ENCODE results near the gene MPO. TPM values are rescaled to one million over a fixed set of nuclear protein-coding genes. Genes with fewer than 3 reads are reported as not detected.

The MPO gene
- total and polyA plus RNA-seq, 4 donors = 0.18 to 0.63 (median 0.32) TPM

- Histone ChIP-seq H3K9me3 (ENCODE audit: control insufficient read depth, low read length) (no peaks in the 10 kb centered on the region), H3K27me3 (ENCODE audit: control insufficient read depth in 1 of 2, insufficient read depth in 2 of 2, low read length in 1 of 2) (no peaks in the 10 kb centered on the region), H3K36me3 (ENCODE audit: control insufficient read depth in 1 of 2, insufficient read depth in 2 of 2, low read length in 1 of 2) (no peaks in the 10 kb centered on the region), H3K27ac (ENCODE audit: low read depth in 1 of 2, low read length in 2 of 2) (no peak overlapping the region), H3K4me1 (ENCODE audit: control insufficient read depth in 1 of 2, insufficient read depth in 2 of 2, low read length in 2 of 2) (no peaks in the 10 kb centered on the region), H3K4me3 (ENCODE audit: low read length in 2 of 2) (no peak overlapping the region)
- DNase-seq = no peak
- no peak for ATAC-seq (ENCODE audit: low FRiP score)
- intact Hi-C loops (cut with DNase I) = no loop called here
- WGBS, 2 donors = 73 to 77% methylated on average over 12 of the region's 12 CpGs
Measured at GRCh38 chr17:58283674-58284612, 3.2 kb upstream of the MPO start.

- ATAC-seq (ENCODE audit: low FRiP score) (no peak), DNase-seq (no peak)
- intact Hi-C loops (cut with DNase I) = no loop called here
- Histone ChIP-seq H3K36me3 (ENCODE audit: control insufficient read depth in 1 of 2, insufficient read depth in 2 of 2, low read length in 1 of 2) (no peaks in the 10 kb centered on the region), H3K9me3 (ENCODE audit: control insufficient read depth, low read length) (no peaks in the 10 kb centered on the region), H3K4me3 (ENCODE audit: low read length in 2 of 2) (no peak overlapping the region), H3K27me3 (ENCODE audit: control insufficient read depth in 1 of 2, insufficient read depth in 2 of 2, low read length in 1 of 2) (no peaks in the 10 kb centered on the region), H3K27ac (ENCODE audit: low read depth in 1 of 2, low read length in 2 of 2) (no peak overlapping the region), H3K4me1 (ENCODE audit: control insufficient read depth in 1 of 2, insufficient read depth in 2 of 2, low read length in 2 of 2) (no peaks in the 10 kb centered on the region)
- WGBS, 2 donors = 82 to 83% methylated on average over 6 of the region's 6 CpGs
Measured at GRCh38 chr17:58282442-58282841, 1.7 kb upstream of the MPO start.

GRCh38 chr17:58281511-58282011 is 826 bp upstream of the MPO start:
- no peak for ATAC-seq (ENCODE audit: low FRiP score)
- intact Hi-C loops (cut with DNase I) = no loop called here

DNA sequence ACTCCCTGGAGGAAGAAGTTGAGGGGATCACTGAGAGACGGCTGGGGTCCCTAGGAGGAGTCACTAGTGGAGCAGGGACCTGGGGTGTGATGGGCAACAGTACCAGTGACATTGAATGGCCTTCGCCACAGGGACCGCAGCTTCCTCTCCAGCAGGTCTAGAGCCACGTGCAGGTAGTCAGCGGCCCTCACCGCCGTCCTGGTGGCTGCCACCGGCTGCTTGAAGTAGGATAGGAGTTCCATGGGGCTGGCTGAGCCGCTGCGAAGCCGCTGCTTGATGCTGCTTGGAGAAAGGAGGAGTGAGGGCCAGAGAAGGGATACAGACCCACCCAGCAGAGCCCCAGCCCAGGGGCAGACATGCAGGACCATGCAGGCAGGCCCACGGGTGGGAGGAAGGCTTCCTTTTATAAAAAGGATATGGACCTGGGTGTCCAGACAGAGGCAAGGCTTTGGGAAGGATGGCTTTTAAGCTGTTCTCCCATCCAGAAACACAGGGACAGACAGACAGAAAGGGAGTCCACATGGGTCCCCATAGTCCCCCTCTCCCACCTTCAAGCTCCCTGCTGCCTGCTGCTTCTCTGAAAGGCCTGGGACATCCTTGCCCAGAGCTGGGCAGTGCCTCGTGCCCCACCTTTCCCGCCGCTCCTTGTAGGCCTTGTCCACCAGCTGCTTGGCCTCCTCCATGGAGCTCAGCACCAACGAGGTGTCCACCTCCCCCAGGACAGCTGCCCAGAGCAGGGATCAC is 827 bp downstream of the MPO start:
- Histone ChIP-seq H3K36me3 (ENCODE audit: control insufficient read depth in 1 of 2, insufficient read depth in 2 of 2, low read length in 1 of 2) (no peaks in the 10 kb centered on the region), H3K4me1 (ENCODE audit: control insufficient read depth in 1 of 2, insufficient read depth in 2 of 2, low read length in 2 of 2) (no peaks in the 10 kb centered on the region), H3K27me3 (ENCODE audit: control insufficient read depth in 1 of 2, insufficient read depth in 2 of 2, low read length in 1 of 2) (no peaks in the 10 kb centered on the region), H3K27ac (ENCODE audit: low read depth in 1 of 2, low read length in 2 of 2) (no peak overlapping the region), H3K4me3 (ENCODE audit: low read length in 2 of 2) (no peak overlapping the region), H3K9me3 (ENCODE audit: control insufficient read depth, low read length) (no peaks in the 10 kb centered on the region)
- intact Hi-C loops (cut with DNase I) = no loop called here
- WGBS, 2 donors = 90 to 92% methylated on average over 16 of the region's 16 CpGs
- ATAC-seq (ENCODE audit: low FRiP score) = peak; percentile 3
- no peak for DNase-seq

More at GRCh38 chr17:58281511-58282011, 826 bp upstream of the MPO start:
- Histone ChIP-seq H3K4me3 (ENCODE audit: low read length in 2 of 2) (no peak overlapping the region), H3K27ac (ENCODE audit: low read depth in 1 of 2, low read length in 2 of 2) (no peak overlapping the region), H3K9me3 (ENCODE audit: control insufficient read depth, low read length) (no peaks in the 10 kb centered on the region), H3K27me3 (ENCODE audit: control insufficient read depth in 1 of 2, insufficient read depth in 2 of 2, low read length in 1 of 2) (no peaks in the 10 kb centered on the region), H3K36me3 (ENCODE audit: control insufficient read depth in 1 of 2, insufficient read depth in 2 of 2, low read length in 1 of 2) (no peaks in the 10 kb centered on the region), H3K4me1 (ENCODE audit: control insufficient read depth in 1 of 2, insufficient read depth in 2 of 2, low read length in 2 of 2) (no peaks in the 10 kb centered on the region)
- no peak for DNase-seq
- WGBS, 2 donors = 35 to 71% methylated on average over 1 to 2 of the region's 2 CpGs

DNA sequence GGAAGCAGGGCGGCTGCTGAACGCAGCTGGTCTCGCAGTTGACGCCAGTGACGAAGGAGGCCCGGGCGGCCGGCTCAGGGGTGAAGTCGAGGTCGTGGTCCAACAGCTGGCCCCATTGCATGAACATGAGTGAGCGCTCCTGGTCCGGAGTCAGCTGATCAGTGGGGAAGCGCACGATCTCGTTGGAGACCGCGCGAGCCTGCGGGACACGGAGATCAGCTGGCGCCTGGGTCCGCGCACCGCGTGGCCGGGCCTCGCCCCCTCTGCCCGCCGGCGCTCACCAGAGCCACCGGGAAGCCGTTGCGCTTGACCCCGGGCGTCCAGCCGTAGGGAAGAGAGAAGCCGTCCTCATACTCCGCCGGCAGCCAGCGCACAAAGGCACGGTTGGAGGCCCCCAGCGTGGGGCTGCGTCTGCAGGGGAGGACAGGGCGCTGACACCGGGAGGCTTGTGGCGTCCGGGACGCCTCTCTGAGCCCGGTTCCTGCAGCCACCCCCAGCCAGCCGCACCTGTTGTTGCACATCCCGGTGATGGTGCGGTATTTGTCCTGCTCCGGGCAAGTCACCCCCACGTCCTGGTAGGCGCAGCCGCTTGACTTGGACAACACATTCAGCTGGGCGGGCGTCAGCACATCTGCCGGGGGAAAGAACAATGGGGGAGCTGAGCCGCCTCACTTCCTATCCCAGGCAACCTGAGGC is 1.6 kb downstream of the MPO start:
- WGBS, 2 donors = 20% methylated on average over 42 to 60 of the region's 60 CpGs
- Histone ChIP-seq H3K36me3 (ENCODE audit: control insufficient read depth in 1 of 2, insufficient read depth in 2 of 2, low read length in 1 of 2) (no peaks in the 10 kb centered on the region), H3K27ac (ENCODE audit: low read depth in 1 of 2, low read length in 2 of 2) (no peak overlapping the region), H3K9me3 (ENCODE audit: control insufficient read depth, low read length) (no peaks in the 10 kb centered on the region), H3K4me3 (ENCODE audit: low read length in 2 of 2) (no peak overlapping the region), H3K4me1 (ENCODE audit: control insufficient read depth in 1 of 2, insufficient read depth in 2 of 2, low read length in 2 of 2) (no peaks in the 10 kb centered on the region), H3K27me3 (ENCODE audit: control insufficient read depth in 1 of 2, insufficient read depth in 2 of 2, low read length in 1 of 2) (no peaks in the 10 kb centered on the region)
- intact Hi-C loops (cut with DNase I) = no loop called here
- DNase-seq (peak; percentile 67 to 83), ATAC-seq (ENCODE audit: low FRiP score) (peak; percentile 55)

DNA sequence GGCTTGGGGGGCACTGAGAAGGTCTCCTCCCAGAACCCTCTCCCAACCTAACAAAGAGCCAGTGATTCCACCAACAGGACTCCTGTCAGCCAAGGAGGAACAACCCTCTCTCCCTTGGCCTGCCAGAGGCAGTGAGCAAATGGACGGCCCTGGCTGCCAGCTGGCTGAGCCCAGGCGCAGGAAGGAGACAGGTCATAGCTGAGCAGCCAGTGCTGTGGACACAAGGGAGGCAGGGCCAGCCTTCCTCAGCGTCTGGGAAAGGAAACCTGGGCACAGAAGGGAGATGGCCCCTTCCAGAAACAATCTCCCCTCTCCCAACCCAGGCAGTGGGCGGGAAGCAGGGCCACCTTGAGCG is 2.1 kb downstream of the MPO start:
- H3K4me3 ChIP-seq (ENCODE audit: low read length in 2 of 2) = no peak overlapping the region
- H3K9me3 ChIP-seq (ENCODE audit: control insufficient read depth, low read length) = no peaks in the 10 kb centered on the region
- H3K4me1 ChIP-seq (ENCODE audit: control insufficient read depth in 1 of 2, insufficient read depth in 2 of 2, low read length in 2 of 2) = no peaks in the 10 kb centered on the region
- H3K27ac ChIP-seq (ENCODE audit: low read depth in 1 of 2, low read length in 2 of 2) = no peak overlapping the region
- WGBS, 2 donors = 3 to 9% methylated on average over 5 of the region's 5 CpGs
- intact Hi-C loops (cut with DNase I) = no loop called here
- ATAC-seq (ENCODE audit: low FRiP score) (peak; percentile 74), DNase-seq (peak in 1 of 2 donors; percentile 79)
- no peaks in the 10 kb centered on the region for H3K36me3 ChIP-seq (ENCODE audit: control insufficient read depth in 1 of 2, insufficient read depth in 2 of 2, low read length in 1 of 2)
- no peaks in the 10 kb centered on the region for H3K27me3 ChIP-seq (ENCODE audit: control insufficient read depth in 1 of 2, insufficient read depth in 2 of 2, low read length in 1 of 2)

- no peaks in the 10 kb centered on the region for H3K27me3 ChIP-seq (ENCODE audit: control insufficient read depth in 1 of 2, insufficient read depth in 2 of 2, low read length in 1 of 2)
- no peak for ATAC-seq (ENCODE audit: low FRiP score)
- H3K4me1 ChIP-seq (ENCODE audit: control insufficient read depth in 1 of 2, insufficient read depth in 2 of 2, low read length in 2 of 2) = no peaks in the 10 kb centered on the region
- 93% methylated on average over 33 to 36 of the region's 36 CpGs for WGBS, 2 donors
- DNase-seq = no peak
- no peak overlapping the region for H3K4me3 ChIP-seq (ENCODE audit: low read length in 2 of 2)
- intact Hi-C loops (cut with DNase I) = no loop called here
- no peak overlapping the region for H3K27ac ChIP-seq (ENCODE audit: low read depth in 1 of 2, low read length in 2 of 2)
- no peaks in the 10 kb centered on the region for H3K36me3 ChIP-seq (ENCODE audit: control insufficient read depth in 1 of 2, insufficient read depth in 2 of 2, low read length in 1 of 2)
- H3K9me3 ChIP-seq (ENCODE audit: control insufficient read depth, low read length) = no peaks in the 10 kb centered on the region
Measured at GRCh38 chr17:58277802-58278595, 2.7 kb downstream of the MPO start.
